ENCODE results near the gene SLC6A13. TPM values are rescaled to one million over a fixed set of nuclear protein-coding genes. Genes with fewer than 3 reads are reported as not detected.

Gene SLC6A13
- total RNA-seq, 3 donors from 2014 or later: 1.3 TPM; not detected in 2

DNA sequence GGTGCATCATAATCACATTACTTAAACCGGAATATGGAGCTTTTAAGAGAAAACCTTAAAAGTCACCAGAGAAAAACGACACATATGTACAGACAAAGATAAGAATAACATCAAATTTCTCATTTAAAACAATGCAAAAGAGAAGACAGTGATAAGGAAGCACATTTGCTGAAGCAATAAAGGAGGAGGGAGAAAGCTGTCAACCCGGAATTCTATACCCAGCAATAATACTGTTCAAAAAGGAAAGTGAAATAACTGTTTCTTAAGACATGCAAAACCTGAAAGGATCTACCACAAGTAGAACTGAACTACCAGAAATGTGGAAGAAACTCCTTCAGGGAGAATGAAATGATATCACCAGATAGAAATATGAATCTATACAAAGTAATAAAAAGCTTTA is 15.4 kb downstream of the SLC6A13 start:
- H3K27me3 ChIP-seq: no peaks in the 10 kb centered on the region
- intact Hi-C loops (cut with DNase I; ENCODE audit: low total_unique reads): no loop called here
- TF ChIP-seq POLR2A (IDR thresholded peaks at IDR 0.05): no peak
- TF ChIP-seq, protein P1, sequence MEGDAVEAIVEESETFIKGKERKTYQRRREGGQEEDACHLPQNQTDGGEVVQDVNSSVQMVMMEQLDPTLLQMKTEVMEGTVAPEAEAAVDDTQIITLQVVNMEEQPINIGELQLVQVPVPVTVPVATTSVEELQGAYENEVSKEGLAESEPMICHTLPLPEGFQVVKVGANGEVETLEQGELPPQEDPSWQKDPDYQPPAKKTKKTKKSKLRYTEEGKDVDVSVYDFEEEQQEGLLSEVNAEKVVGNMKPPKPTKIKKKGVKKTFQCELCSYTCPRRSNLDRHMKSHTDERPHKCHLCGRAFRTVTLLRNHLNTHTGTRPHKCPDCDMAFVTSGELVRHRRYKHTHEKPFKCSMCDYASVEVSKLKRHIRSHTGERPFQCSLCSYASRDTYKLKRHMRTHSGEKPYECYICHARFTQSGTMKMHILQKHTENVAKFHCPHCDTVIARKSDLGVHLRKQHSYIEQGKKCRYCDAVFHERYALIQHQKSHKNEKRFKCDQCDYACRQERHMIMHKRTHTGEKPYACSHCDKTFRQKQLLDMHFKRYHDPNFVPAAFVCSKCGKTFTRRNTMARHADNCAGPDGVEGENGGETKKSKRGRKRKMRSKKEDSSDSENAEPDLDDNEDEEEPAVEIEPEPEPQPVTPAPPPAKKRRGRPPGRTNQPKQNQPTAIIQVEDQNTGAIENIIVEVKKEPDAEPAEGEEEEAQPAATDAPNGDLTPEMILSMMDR (IDR thresholded peaks at IDR 0.05): no peak
- TF ChIP-seq POLR2AphosphoS5 (IDR thresholded peaks at IDR 0.05): no peak

DNA sequence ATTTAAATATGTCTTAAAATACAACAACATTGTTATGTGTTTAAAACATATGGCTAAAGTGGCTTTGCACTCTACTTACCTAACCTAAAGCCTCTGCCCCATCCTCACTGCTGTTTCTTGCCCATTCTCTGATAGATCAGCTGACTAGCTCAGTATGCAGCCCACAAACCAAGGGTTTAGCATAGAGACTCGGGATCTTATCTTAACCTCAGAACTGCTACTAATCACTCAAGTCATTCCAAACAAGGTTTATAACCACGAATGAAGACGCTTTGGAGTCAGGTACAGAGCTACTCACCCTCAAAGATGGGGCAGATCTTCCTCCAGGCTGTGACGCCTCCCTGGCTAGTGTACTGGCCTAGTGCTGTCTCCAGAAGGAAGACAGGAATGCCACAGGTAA is 19.3 kb downstream of the SLC6A13 start:
- intact Hi-C loops (cut with DNase I; ENCODE audit: low total_unique reads): no loop called here
- Histone ChIP-seq H3K27me3 (no peaks in the 10 kb centered on the region), H3K4me3 (no peak overlapping the region), H3K27ac (no peak overlapping the region), H3K4me1 (no peaks in the 10 kb centered on the region), H3K9me3 (peaks cover 0 to 13% of the 10 kb centered on the region in 2 donors), H3K36me3 (no peaks in the 10 kb centered on the region)
- no peak for TF ChIP-seq POLR2A (IDR thresholded peaks at IDR 0.05)
- no peak for TF ChIP-seq POLR2AphosphoS5 (IDR thresholded peaks at IDR 0.05)
- TF ChIP-seq, protein P1 (IDR thresholded peaks at IDR 0.05): no peak
- no peak for DNase-seq (ENCODE audit: low spot score in 2 of 2)

More for the DNA sequence above, 15.4 kb downstream of the SLC6A13 start:
- Histone ChIP-seq H3K27ac (no peak overlapping the region), H3K4me1 (no peaks in the 10 kb centered on the region), H3K36me3 (no peaks in the 10 kb centered on the region), H3K9me3 (peaks cover 0 to 13% of the 10 kb centered on the region in 2 donors), H3K4me3 (no peak overlapping the region)
- DNase-seq (ENCODE audit: low spot score in 2 of 2): no peak

DNA sequence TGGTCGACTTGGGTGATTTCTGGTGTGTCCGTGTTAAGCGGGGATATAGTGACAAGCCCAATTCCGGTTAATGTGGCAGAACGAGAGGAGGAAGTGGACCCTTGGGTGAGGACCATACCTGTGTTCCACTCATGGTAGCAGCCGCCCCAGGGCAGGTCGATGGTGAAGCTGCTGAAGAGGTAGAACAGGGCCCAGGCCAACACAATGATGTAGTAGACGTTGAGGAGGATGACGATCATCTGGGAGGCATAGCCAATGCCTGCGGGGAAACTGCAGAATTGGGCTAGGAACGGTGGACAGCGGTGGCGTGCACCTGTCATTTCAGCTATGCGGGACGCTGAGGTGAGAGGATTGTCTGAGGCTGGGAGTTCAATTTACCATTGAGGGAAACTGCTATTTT is 20.1 kb downstream of the SLC6A13 start:
- TF ChIP-seq, protein P1 (IDR thresholded peaks at IDR 0.05): no peak
- TF ChIP-seq POLR2A (IDR thresholded peaks at IDR 0.05): no peak
- TF ChIP-seq POLR2AphosphoS5 (IDR thresholded peaks at IDR 0.05): no peak
- no peak for DNase-seq (ENCODE audit: low spot score in 2 of 2)
- no peaks in the 10 kb centered on the region for H3K4me1 ChIP-seq

DNA sequence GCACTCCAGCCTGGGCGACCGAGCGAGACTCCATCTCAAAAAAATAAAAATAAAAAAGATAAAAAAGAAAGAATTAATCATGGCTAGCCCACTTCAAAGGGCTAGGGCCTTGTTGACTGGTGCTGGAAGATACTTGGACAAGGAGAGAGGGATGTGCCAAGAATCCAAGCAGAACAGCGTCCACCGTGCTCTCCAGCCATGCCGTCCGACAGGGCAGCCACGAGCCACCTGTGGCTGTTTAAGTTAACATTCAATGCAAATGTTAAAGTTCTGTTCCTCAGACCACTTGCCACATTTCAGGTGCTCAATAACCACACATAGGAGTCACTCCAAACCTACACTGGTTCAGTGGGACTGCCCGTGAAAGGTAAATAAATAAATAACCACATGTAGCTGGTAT is 21.4 kb downstream of the SLC6A13 start:
- intact Hi-C loops (cut with DNase I; ENCODE audit: low total_unique reads): no loop called here
- TF ChIP-seq POLR2A (IDR thresholded peaks at IDR 0.05) (no peak), POLR2AphosphoS5 (IDR thresholded peaks at IDR 0.05) (no peak)
- TF ChIP-seq, protein P1 (IDR thresholded peaks at IDR 0.05): no peak

More for the DNA sequence above, 20.1 kb downstream of the SLC6A13 start:
- Histone ChIP-seq H3K27me3 (no peaks in the 10 kb centered on the region), H3K27ac (no peak overlapping the region), H3K9me3 (peaks cover 0 to 5% of the 10 kb centered on the region in 2 donors), H3K4me3 (no peak overlapping the region), H3K36me3 (no peaks in the 10 kb centered on the region)
- intact Hi-C loops (cut with DNase I; ENCODE audit: low total_unique reads): no loop called here

DNA sequence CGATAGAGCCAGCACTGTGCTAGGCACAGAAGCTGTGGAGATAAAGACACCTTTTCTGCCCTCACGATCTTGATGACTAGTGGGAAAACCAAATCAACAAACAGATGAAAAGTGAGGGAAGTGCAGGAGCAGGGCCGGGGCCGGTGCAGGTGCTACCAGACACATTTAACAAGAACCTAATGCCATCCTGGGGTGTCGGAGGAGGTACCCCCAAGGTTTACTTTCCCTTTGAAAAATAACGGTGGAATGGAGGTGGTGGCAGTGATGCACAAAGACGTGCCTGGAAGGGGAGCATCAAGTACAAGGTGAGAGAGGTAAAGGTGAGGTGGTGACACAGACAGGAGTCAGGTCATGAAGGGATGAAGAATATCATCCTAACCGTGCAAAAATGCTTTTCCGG is 22.1 kb downstream of the SLC6A13 start:
- Histone ChIP-seq H3K36me3 (no peaks in the 10 kb centered on the region), H3K27ac (no peak overlapping the region), H3K9me3 (peaks cover 8 to 14% of the 10 kb centered on the region in 2 donors), H3K27me3 (no peaks in the 10 kb centered on the region), H3K4me3 (no peak overlapping the region), H3K4me1 (no peaks in the 10 kb centered on the region)
- DNase-seq (ENCODE audit: low spot score in 2 of 2): no peak
- intact Hi-C loops (cut with DNase I; ENCODE audit: low total_unique reads): no loop called here
- TF ChIP-seq POLR2A (IDR thresholded peaks at IDR 0.05) (no peak), POLR2AphosphoS5 (IDR thresholded peaks at IDR 0.05) (no peak)
- TF ChIP-seq, protein P1 (IDR thresholded peaks at IDR 0.05): no peak

More for the DNA sequence above, 21.4 kb downstream of the SLC6A13 start:
- Histone ChIP-seq H3K4me3 (no peak overlapping the region), H3K27ac (no peak overlapping the region), H3K9me3 (peaks cover 4 to 7% of the 10 kb centered on the region in 2 donors), H3K27me3 (no peaks in the 10 kb centered on the region), H3K36me3 (no peaks in the 10 kb centered on the region), H3K4me1 (no peaks in the 10 kb centered on the region)
- DNase-seq (ENCODE audit: low spot score in 2 of 2): no peak
